Esophagus squamous epithelium (tissue), 5 donors: ENCODE results near the gene EEF1AKMT3. TPM values are rescaled to one million over a fixed set of nuclear protein-coding genes. Genes with fewer than 3 reads are reported as not detected.

Source experiments
- DNase-seq: peaks from one replicate; lab custom pipeline; 2025; lab: John Stamatoyannopoulos, UW
- H3K27ac ChIP-seq, 4 donors: fragments of 200-600 bp; sonication (generic); one replicate each; pipeline ENCODE4 v1.5.1; 2016 to 2019; ENCODE audit warnings: mild to moderate bottlenecking in 1 of 4
- H3K27me3 ChIP-seq, 4 donors: fragments of 200-600 bp; sonication (generic); 1 replicate in 3 of 4; 2 replicates in 1 of 4; pipeline versions ENCODE4 v1.5.1 to v1.6.0; 2017 to 2021; ENCODE audit warnings: antibody characterized with exemption in 1 of 4
- H3K36me3 ChIP-seq, 3 donors: fragments of 200-600 bp; sonication (generic); one replicate each; pipeline ENCODE4 v1.5.1; 2016 to 2019
- H3K4me1 ChIP-seq, 3 donors: fragments of 200-600 bp; sonication (generic); one replicate each; pipeline ENCODE4 v1.5.1; 2017 to 2019
- H3K4me3 ChIP-seq, 4 donors: fragments of 200-600 bp; sonication (generic); 1 replicate in 3 of 4; 2 replicates in 1 of 4; pipeline ENCODE4 v1.5.1; 2016 to 2019; ENCODE audit warnings: mild to moderate bottlenecking in 2 of 4, moderate library complexity in 1 of 4
- H3K9me3 ChIP-seq, 3 donors: fragments of 200-600 bp; sonication (generic); one replicate each; pipeline ENCODE4 v1.5.1; 2016 to 2019
- CTCF ChIP-seq, 6 experiments: fragments of 450-650 bp in 4 of 6; fragments of 200-600 bp in 2 of 6; sonication (generic) in 2 of 6; IDR thresholded peaks; one replicate each; pipeline ENCODE4 v1.5.1; 2016 to 2019; ENCODE audit warnings: antibody characterized with exemption in 6 of 6, mild to moderate bottlenecking in 4 of 6, moderate library complexity in 4 of 6
- POLR2A ChIP-seq, 4 donors: fragments of 450-650 bp; IDR thresholded peaks; one replicate each; pipeline ENCODE4 v1.6.1; 2017; ENCODE audit warnings: antibody characterized with exemption in 4 of 4, mild to moderate bottlenecking in 4 of 4, moderate library complexity in 3 of 4
- WGBS, 2 donors: methylation state at CpG; one replicate each; pipeline ENCODE4 v1.1.5; 2018; 5-methylcytosine and 5-hydroxymethylcytosine counted together
- intact Hi-C: fragments of 100-400 bp; cut with DNase I; formaldehyde crosslinking; loops from one replicate; pipeline ENCODE4 v1.15.0; 2022
- total RNA-seq, 4 donors: library from RNA; depleted of rRNA; stranded (reverse); fragments of >200 nt; gene quantifications; one replicate each; pipeline ENCODE4 v1.1.0, GENCODE V29; 2016
- donor health status: DM: yes; HTN: yes; CAD: no.

The EEF1AKMT3 gene
- total RNA-seq, 4 donors from 2014 or later: 2.6 to 7.6 (median 3.7) TPM

DNA sequence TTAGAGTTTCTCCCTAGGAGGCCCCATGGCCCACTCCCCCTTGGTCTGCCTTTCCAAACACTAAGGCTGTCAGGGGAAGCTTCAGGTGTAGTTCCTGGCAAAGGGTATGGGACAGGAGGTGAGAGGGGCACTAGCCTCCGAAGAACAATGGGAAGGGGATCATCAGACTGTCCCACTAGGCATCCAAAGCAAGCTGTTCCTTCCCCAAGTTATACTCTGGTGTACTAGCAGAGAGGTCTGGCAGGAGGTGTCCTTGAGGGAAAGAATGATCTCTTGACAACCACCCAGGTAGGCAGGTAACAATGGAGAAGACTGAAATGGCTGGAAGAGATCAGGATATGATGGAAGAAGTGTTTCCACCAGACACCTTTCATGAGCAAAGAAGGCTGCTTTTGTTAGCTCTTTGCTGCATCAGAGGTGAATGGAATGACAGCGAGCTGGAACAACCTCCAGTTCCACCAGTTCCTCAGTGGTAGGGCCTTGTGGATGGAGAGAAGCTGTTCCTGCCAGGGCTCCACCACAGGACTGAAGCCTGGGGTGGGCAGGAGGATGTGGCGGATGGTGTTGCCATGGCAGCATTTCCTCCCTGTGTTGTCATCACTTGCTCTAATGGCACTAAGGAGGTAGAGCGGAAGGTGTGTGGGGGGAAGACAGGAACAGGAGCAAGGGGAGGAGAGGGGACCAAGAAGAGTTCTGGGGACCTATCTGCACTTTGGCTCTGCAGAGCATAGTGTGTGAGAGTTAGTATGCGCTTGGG, 31.6 kb upstream of the EEF1AKMT3 start:
- TF ChIP-seq POLR2A (IDR thresholded peaks at IDR 0.05) (no peak), CTCF (IDR thresholded peaks at IDR 0.05) (no peak)
- H3K27me3 ChIP-seq: peaks cover 20 to 65% (median 33%) of the 10 kb centered on the region in 4 donors
- no peaks in the 10 kb centered on the region for H3K9me3 ChIP-seq
- peak overlapping the region in 2 of 4 donors; percentile 34 to 57 for H3K4me3 ChIP-seq
- intact Hi-C loops: no loop called here
- no peak overlapping the region for H3K27ac ChIP-seq
- H3K36me3 ChIP-seq: peaks cover 0 to 9% (median 0%) of the 10 kb centered on the region in 3 donors
- no peak for DNase-seq
- H3K4me1 ChIP-seq: peaks cover 29 to 61% (median 29%) of the 10 kb centered on the region in 3 donors
- WGBS, 2 donors: 57 to 60% methylated on average over 5 of the region's 5 CpGs

DNA sequence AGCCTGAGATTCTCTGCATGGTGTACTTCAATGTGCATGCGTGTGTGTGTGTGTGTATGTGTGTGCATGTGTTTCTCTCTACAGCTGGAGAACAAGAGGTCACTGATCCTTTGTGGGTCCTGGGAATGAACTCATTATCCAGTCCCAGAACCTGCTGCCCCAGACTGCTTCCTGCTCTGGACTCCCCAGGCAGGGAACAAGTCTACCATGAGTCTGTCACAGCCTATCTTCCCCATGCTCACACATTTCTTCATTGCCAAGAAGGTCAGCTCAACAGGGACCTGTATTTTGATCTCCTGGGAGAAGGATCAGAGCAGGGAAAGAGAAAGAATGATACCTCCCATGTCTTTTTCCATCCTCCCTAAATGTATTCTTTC, 31.0 kb upstream of the EEF1AKMT3 start:
- intact Hi-C loops: no loop called here
- H3K36me3 ChIP-seq: peaks cover 0 to 11% (median 0%) of the 10 kb centered on the region in 3 donors
- WGBS, 2 donors: 38% methylated on average over 1 of the region's 1 CpG; no CpG with 5 or more reads in 1 of the 2 donors
- peaks cover 17 to 60% (median 27%) of the 10 kb centered on the region in 4 donors for H3K27me3 ChIP-seq
- peak overlapping the region in 3 of 4 donors; percentile 23 to 57 (median 34) for H3K4me3 ChIP-seq
- no peak for TF ChIP-seq CTCF (IDR thresholded peaks at IDR 0.05)
- TF ChIP-seq POLR2A (IDR thresholded peaks at IDR 0.05): no peak
- H3K27ac ChIP-seq: peak overlapping the region in 2 of 4 donors; percentile 45 to 57
- H3K9me3 ChIP-seq: no peaks in the 10 kb centered on the region
- H3K4me1 ChIP-seq: peaks cover 24 to 60% (median 26%) of the 10 kb centered on the region in 3 donors
- DNase-seq: no peak

- H3K4me1 ChIP-seq: peaks cover 22 to 53% (median 22%) of the 10 kb centered on the region in 3 donors
- WGBS, 2 donors: 33 to 44% methylated on average over 7 to 8 of the region's 14 CpGs
- DNase-seq: no peak
- H3K36me3 ChIP-seq: peaks cover 0 to 15% (median 3%) of the 10 kb centered on the region in 3 donors
- H3K9me3 ChIP-seq: no peaks in the 10 kb centered on the region
- peak overlapping the region in 2 of 4 donors; percentile 45 to 57 for H3K27ac ChIP-seq
- peak in 4 of 6 experiments; percentile 5 to 39 (median 23) for TF ChIP-seq CTCF (IDR thresholded peaks at IDR 0.05)
- no peak for TF ChIP-seq POLR2A (IDR thresholded peaks at IDR 0.05)
- intact Hi-C loops: no loop called here
- peak overlapping the region in 3 of 4 donors; percentile 23 to 57 (median 34) for H3K4me3 ChIP-seq
- H3K27me3 ChIP-seq: peaks cover 15 to 53% (median 22%) of the 10 kb centered on the region in 4 donors
These were observed 30.3 kb upstream of the EEF1AKMT3 start for GRCh38 chr12:57741844-57742738.

DNA sequence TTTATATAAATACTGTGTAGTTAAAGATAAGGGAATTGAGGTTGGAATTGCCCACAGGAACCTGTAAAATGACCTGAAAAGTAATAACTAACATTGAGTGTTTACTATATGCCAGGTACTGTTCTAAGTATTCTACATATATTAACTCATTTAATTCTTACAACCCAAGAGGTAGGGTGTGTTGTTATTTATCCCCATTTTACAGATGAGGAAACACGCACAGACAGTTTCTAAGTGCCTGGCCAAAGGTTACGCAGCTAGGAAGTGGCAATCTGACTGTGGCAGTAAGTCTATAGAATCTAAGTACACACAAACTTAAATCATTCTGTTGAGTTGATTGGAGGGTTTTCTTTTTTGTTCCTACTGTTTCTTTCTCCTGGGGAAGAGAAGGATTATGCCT, 28.6 kb upstream of the EEF1AKMT3 start:
- Histone ChIP-seq H3K36me3 (peaks cover 2 to 26% (median 15%) of the 10 kb centered on the region in 3 donors), H3K4me1 (peaks cover 5 to 36% (median 10%) of the 10 kb centered on the region in 3 donors), H3K9me3 (no peaks in the 10 kb centered on the region), H3K4me3 (no peak overlapping the region), H3K27me3 (peaks cover under 1 to 36% (median 8%) of the 10 kb centered on the region in 4 donors), H3K27ac (peak overlapping the region in 2 of 4 donors; percentile 96 to 99)
- intact Hi-C loops: no loop called here
- no peak for TF ChIP-seq CTCF (IDR thresholded peaks at IDR 0.05)
- TF ChIP-seq POLR2A (IDR thresholded peaks at IDR 0.05): no peak
- WGBS, 2 donors: 65 to 79% methylated on average over 2 of the region's 2 CpGs
- no peak for DNase-seq
